ENCODE measurements around the gene OXCT2.
"Not testable (repeated sequence)": the region's sequence is repeated elsewhere in the genome, so short reads cannot be mapped to it uniquely, and the experiment has no call there.

Gene OXCT2

DNA sequence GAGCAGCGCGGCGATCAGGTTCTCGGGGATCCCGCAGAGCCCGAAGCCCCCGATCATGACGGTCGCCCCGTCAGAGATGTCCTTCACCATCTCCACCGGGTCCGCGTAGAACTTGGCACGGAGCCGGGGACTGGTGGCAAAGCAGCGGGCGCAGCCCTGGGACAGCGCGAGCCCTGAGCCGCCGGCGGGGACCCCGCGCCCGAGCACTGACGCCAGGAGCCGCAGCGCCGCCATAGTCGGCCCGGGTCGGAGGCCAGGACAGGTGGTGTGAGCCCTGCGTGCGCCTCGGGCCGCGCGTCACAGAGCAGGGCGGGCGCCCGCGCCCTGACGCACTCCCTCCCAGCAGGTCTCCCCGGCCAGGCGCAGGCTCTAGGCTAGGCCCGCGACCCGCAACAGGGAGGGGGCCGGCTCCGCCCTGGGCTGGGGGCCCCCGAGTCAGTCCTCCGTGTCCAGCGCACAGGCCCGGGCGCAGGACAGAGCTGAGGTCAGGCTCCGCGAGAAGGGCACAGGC is at the start of gene OXCT2:
Gene OXCT2 (minus strand): TSS at position 327 of the 511 bp plus-strand sequence. CDS start 93 bp downstream, at position 234.
- DNase-seq, result not testable (repeated sequence)

DNA sequence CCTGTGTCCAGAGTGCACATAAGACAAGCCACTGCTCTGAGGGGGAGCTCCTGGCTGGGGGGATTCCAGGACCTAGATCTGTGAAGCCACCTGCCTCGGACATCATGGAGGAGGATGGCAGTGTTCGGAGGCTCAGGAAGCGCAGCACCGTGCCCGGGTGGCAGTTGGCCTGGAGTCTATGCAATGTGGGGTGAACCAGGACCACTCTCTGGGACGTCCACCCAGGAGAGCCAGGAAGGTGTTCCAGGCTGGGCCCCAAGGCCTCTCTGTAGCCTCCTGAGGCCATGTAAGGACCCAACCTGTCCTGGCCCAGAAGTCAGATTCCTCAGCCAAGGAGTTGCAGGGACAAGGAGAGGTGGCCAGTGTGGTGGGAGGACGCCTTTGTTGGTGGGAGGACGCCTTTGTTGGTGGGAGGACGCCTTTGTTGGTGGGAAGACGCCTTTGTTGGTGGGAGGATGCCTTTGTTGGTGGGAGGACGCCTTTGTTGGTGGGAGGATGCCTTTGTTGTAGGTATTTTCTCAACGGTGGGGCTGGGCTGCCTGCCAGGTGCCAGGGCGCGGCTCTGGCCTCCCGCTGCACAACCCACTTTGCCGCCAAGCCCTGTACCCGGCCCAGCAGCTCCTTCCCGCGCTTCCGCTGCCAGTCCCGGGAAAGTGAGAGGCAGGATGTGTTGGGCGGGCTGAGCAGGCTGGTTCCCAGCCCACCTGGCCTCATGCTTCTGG is 48.1 kb upstream of the OXCT2 start:
- DNase-seq, result no peak

DNA sequence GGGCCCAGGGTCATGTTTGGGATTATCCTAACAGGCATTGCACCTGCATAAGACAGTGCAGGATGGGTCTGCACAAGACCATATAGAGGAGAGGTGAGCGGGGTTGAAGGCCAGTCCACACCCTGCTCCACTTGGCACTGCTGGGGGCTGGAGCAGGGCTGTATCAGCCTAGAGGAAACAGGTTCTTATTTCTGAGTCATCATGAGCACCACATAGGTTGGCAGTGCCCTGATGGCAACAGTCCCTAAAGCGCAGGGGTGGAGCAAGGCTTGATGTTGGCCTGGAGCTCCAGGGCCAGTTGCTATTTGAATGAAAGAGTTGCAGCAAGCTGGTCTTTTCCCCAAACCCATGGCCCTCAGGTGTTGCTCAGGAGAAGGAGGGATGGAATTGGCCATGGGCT is 47.3 kb upstream of the OXCT2 start:
- DNase-seq, result no peak

DNA sequence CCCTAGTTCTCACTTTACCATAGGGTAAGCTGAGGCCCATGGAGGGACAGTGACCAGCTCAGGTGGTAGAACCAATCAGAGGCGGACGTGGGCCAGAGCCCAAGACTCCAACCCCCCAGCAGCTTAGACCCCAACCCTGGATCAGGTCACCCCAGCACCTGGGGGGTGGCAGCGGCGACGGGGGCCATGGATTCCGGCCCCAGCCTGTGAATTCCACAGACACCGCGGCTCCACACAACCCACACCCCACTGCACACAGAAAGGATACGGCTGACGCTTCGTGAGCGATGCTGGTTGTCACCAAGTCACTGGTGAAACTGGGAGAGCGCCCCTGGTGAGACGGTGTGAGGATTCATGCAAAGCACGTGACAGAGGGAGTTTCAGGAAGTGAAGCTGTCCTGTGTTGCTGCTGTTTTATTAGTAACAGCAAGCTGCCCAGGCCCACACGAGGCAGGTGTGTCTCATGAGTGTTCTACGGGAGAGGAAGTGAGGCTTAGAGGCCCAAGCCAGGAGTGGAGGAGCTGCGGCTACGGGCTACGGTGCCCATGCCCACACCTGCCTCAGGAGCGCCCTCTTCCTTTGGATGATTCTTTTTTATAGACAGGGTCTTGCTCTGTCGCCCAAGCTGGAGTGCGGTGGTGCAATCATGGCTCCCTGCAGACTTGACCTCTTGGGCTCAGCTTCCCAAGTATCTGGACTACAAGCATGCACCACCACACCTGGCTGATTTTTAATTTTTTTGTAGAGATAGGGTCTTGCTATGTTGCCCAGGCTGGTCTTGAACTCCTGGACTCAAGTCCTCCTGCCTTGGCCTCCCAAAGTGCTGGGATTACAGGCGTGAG is 46.2 kb upstream of the OXCT2 start:
- DNase-seq, result not testable (repeated sequence)

DNA sequence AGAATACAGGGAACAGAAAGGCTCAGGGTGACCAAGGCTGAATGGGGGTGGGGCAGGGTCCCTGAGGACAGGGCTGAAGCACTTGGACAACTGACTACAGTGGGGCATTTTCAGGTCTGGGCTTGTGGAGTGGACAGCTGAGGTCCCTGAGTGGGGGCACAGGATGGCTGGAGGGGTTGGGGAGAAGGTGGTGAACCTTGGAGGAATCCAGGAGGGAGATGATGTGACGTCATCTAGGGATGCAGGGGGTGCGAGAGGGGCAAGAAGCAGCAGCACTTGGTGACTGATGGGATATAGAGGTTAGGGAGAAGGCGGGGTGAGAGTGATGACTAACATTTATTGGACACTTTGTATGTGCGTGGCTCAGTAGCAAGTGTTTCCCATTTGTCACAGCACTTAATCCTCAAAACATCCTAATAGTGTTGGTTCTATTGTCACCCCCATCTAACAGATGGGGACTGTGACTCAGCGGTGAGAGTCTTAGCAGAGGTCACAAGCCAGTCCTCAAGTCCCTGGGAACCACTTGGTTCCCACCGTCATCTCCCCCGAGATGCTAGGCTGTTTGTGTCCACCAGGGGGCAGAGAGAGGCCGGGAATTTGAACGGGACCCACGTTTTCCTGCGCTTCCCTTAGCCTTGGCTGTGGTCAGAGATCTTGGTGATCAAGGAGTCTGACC is 45.4 kb upstream of the OXCT2 start:
- peak; percentile 47 for DNase-seq

DNA sequence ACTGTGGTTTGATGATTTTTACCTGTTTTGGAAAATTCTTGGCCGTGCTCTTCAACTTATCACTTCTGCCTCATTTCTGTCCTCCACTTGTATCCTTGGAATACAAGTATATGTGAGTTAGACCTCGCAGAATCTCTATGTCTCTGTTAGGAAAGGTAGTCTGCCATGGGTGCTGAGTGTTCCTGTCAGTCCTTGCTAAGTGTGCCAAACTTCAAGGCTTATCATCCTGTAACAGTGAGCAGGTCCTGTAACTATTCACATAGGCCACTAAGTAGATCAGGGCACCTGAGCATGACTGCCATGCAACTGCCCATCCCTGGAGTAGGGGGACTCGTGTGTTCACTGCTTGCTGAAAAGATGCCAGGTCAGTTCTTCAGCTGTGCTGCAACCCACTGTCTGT is 41.8 kb upstream of the OXCT2 start:
- no peak for DNase-seq

DNA sequence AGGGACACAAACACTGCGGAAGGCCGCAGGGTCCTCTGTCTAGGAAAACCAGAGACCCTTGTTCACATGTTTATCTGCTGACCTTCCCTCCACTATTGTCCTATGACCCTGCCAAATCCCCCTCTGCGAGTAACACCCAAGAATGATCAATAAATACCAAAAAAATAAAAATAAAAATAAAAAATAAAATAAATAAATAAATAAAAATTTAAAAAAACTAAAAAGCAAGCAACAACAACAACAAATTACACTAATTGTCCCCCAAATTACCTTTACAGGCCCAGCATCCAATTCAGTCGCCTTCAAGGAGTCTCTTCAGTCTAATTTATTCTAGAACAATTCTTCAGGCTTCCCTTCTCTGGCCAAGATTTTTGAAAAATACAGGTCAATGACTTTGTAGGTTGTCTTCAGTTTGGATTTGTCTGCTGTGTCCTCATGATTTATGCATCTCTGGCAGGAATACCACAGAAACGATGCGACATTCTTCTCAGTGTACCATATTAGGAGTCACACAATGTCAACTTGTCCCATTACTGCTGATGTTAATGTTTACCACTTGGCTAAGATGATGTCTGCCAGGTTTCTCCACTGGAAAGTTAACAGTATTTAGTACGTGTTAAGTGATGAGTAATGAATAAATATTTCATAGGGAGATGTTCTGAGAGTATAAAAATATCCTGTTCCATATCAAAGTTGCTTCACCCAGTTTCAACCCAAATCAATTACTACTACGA is 37.8 kb upstream of the OXCT2 start:
- DNase-seq, result no peak

DNA sequence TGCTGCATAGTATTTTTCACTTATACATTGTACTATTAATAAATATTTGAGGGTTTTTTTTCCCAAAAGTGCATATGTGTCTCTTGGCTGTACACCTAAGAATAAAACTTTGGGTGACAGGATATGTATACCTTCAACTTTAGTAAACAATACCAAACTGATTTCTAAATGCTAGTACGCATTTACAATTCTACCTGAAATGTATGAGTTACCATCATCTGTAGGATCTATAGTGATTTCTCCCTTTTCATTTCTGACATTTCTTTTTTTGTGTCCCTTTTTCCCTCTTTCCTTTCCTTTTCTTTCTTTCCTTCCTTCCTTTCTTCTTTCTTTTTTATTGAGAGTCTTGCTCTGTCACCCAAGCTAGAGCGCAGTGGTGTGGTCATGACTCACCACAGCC is 34.2 kb upstream of the OXCT2 start:
- no peak for DNase-seq

DNA sequence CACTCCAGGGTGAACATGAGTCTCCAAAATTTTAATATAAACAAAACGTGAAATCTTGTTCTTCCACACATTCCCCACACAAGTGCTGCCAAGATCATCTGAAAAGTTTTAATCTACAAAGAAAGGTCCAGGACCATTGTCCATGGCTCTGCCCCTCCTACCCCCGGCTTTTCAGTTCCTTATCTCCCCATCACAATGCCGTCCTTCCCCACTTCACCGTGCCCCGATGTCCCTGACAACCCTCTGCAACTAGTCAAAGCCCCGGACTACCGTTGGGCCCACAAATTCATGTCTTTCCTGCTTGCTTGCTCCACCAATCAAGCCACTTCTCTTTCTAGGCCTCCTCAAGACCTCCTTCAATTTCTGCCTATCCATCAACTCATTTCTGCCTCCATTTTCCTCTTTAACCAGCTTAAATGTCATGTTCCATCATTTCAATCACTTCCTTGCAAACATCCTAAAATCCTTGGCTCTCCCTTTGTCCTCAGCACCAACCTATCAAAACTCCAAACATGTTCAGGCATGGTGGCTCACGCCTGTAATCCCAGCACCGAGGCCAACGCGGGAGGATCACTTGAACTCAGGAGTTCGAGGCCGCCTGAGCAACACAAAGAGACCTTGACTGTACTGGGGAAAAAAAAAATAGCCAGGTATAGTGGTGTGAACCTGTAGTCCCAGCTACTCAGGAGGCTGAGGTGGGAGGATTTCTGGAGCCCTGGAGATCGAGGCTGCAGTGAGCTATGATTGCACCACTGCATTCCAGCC is 31.5 kb upstream of the OXCT2 start:
- DNase-seq, result no peak

DNA sequence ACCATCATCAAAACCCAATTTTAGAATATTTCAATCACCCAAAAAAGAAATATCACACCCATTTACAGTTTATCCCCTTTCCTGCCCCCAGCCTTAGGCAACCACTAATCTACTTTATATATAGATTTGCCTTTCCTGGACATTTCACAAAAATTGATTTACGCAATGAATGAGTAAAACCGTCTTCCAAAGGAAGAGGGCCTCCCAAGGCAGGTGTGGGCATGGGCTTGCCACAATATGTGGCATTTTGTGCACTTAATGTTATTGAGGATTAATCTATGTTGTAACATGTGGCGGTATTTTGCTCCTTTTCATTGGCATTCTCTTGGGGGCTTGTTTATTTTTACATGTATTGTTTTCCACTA is 29.3 kb upstream of the OXCT2 start:
- DNase-seq, result no peak

DNA sequence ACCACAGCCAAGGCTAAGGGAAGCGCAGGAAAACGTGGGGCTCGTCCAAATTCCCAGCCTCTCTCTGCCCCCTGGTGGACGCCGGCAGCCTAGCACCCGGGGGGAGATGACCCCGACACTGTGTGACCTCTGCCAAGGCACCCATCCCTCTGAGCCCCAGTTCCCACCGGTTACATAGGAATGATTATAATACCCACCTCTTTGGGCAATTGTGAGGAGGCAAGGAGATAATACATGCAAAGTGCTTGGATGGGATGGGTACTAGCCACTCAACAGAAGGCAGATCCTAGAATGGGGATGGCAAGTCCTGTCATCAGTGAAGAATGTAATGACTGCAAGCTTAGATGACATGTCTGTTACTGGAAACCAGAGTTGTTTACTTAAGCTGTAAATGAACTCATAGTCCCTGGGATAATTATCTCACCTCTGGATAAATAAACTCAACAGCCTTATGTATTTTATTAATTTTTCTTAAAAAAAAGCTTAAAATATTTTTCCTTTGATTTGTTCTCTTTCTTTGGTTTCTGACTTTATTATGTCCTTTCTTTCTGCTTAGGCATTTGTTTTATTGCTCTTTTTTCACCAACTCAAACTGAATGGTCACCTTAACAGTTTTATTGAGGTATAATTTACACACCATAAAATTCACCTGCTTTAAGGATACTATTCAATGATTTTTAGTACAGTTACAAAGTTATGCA is 28.8 kb upstream of the OXCT2 start:
- DNase-seq, result peak; percentile 44

DNA sequence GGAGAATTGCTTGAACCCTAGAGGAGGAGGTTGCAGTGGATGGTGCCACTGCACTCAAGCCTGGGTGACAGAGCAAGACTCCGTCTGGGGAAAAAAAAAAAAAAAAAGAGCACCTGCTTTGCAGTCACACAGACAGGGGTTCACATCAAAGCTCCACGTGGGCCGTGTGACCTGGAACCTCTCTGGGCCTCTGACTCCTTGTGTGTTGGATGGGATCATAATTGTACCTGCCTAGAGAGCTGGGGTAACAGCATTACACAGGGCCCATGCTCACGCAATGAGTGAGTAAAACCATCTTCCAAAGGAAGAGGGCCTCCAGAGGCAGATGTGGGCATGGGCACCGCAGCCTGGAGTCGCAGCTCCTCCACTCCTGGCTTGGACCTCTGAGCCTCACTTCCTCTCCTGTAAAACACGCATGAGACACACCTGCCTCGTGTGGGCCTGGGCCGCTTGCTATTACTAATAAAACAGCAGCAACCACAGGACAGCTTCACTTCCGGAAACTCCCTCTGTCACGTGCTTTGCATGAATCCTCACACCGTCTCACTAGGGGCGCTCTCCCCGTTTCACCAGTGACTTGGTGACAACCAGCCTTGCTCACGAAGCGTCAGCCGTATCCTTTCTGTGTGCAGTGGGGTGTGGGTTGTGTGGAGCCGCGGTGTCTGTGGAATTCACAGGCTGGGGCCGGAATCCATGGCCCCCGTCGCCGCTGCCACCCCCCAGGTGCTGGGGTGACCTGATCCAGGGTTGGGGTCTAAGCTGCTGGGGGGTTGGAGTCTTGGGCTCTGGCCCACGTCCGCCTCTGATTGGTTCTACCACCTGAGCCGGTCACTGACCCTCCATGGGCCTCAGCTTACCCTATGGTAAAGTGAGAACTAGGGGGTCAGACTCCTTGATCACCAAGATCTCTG is 28.0 kb upstream of the OXCT2 start:
- DNase-seq, result not testable (repeated sequence)

DNA sequence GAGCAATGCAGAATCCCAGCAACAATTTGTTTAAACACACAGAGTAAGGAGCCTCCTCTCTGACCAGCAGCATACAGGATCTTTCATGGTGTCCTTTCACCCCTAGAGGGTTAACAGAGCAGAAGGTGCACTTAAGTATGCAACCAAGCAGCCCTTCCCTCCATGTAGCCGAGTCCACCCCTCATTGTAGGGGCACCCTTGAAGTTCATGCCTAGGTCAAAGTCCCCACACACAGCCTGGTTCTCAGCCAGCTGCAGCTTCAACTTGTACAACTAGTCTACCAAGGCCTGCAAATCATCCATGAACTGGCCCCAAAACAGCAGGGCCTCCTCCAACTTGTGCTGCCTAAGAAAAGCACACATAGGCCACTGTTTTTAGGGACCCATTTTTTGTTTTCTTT is 24.5 kb upstream of the OXCT2 start:
- no peak for DNase-seq

DNA sequence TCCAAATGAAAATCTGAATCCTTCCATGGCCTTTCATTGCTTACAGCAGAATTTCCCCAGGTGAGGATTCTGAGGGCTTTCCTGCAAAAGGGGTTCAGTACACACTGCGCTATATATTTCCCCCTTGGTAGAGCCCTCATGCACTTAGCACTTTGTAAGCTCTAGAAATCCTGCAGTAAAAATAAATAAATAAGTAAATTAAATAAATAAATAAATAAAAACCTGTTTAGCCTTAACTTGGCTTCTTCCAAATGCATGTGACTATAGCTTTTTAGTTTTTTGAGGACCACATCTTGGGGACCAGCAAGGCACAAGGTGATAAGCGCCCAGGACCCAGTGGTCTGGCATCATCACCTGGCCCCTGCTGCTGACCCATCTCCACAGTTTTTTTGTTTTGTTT is 20.7 kb upstream of the OXCT2 start:
- no peak for DNase-seq

DNA sequence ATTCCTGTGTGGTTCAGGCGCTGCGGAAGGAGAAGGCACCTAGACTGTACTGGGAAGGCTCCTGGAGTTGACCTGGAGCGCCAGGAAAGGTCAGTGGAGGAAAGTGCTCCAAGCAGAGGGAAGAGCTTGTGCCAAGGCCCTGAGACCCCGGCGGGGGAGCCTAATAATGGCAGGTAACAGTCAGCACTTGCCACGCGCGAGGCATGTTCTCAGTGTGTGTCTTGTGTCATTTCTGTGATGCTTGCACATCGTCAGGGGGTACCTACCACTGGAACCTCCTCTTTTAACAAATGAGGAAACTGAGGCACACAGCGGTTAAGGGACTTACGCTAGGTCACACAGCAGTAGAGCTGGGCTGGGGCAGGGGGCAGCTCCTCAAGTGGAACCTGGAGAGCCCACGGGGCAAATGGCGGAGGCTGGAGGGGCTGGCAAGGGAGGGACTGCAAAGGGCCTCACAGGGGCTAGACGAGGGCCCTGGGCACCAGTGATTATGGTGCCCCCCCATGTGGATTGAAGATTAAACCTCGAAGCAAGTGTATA is 18.5 kb upstream of the OXCT2 start:
- DNase-seq, result no peak

DNA sequence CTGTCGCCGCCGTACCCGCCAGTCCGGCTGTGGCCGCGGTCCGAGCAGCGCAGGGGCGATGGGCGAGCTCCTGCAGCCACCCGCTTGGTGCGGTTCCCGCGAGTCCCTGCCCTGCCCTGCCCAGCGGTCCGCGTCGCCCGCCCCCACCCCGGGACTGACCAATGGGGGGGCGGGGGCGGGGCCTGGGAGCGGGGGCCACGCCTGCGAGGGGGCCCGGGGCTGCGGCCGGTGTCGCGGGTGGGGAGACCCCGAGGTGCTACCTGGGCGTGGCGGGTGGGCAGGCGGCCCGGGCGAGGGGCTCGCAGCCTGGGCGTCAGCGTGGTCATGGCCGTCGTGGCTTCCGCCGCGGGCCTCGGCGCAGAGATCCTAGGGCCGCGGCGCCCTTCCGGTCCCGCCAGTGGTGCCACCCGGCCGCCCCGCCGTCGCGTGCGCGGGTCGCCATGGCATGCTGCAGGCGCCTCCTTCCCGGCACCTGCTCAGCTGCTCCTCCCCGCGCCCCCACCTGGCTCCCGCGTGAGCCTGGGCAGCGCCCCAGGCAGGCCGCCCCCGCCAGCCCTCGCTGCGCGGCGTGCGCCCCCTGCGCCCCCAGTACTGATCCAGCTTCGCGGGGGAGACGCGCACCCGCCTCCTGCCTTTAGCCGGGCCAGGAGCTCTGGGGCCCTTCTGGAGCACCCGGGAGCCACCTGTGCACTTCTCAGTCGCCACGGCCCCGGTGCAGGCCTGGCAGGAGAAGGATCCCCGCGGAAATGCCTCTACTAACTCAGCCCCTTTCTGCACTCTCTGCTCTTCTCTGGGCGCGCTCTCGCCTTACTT is 17.8 kb upstream of the OXCT2 start, which contains the start of gene BMP8B:
Gene BMP8B (minus strand): TSS at position 108 of the 813 bp plus-strand sequence. CDS start 380 bp downstream, outside the sequence.
- DNase-seq, result peak; percentile 63

DNA sequence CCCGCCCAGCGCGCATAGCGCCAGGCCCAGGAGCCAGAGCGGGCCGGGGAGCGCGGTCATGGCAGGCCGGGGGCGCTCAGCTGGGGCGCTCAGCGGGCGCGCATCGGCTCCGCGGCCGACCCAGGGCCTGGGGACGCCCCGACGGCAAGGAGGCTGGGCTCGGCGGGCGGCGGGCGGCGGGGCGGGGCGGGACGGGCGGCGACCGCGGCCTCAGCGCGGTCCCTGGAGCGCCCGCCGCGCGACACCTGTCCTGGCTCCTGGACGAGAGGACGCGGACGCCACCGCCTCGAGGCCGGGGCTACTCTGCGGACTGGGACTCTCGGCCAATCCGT is 17.2 kb upstream of the OXCT2 start:
- DNase-seq, result no peak

DNA sequence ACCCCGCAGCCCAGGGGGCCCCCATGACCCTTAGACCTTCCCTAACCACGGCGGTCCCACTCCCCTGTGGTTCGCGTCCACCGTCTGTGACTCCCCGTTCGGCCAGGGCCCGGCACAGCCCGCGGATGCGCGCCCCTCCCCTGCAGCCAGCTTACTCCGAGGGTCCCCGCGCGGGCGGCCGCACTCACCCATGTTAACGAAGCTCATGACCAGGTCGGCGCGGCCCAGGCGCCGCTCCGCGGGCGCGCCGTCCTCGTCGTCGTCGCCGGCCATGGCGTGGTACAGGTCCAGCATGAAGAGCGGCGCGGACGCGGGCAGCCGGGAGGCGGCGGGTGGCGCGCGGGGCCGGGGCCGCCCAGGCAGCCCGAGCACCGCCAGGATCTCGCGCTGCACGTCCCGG is 16.8 kb upstream of the OXCT2 start:
- not testable (repeated sequence) for DNase-seq

DNA sequence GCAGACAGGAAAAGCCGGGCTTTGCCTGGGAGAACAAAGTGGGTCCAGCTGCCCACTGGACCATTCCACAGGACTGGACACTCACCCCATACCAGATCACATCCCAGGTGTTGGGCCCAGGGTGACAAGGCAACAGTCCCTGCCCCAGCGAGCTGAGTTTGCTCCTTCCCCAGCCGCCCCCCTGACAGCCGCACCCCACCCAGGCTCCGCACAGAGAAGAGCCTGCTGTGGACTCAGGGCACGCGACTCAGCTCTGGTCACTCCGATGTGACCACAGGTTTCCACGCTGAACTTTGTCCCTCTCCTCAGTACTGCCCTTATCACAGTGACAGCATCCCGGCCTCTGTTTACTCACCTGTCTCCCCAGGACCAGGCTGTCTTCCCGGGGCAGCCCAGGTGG is 16.3 kb upstream of the OXCT2 start:
- DNase-seq, result no peak
